Lung (tissue), 12 donors: ENCODE data around the gene AHRR. TPM values are rescaled to one million over a fixed set of nuclear protein-coding genes. Genes with fewer than 3 reads are reported as not detected.

ENCODE experiments used
- ATAC-seq: fragments of 200-7000 bp; cut with Tn5 transposase; one replicate; pipeline ENCODE4 v1.9.1; 2020; ENCODE audit warnings: moderate number of reproducible peaks; ENCODE audit not compliant: insufficient read depth, low FRiP score
- DNase-seq, 3 donors: peaks; one replicate each; pipeline ENCODE4 v3.0.0-alpha.2; 2013 to 2017
- H3K27ac ChIP-seq, 2 donors: one replicate each; pipeline ENCODE4 v1.5.1; 2013; ENCODE audit warnings: mild to moderate bottlenecking in 2 of 2, moderate library complexity in 2 of 2, control low read depth in 1 of 2, inconsistent platforms in 1 of 2, low read depth in 1 of 2, low read length in 1 of 2
- H3K27me3 ChIP-seq, 3 donors: one replicate each; pipeline ENCODE4 v1.5.1; 2013; ENCODE audit warnings: low read length in 2 of 3; ENCODE audit not compliant: control insufficient read depth in 3 of 3, insufficient read depth in 3 of 3
- H3K36me3 ChIP-seq, 4 donors: one replicate each; pipeline ENCODE4 v1.5.1; 2013; ENCODE audit warnings: low read length in 4 of 4, mild to moderate bottlenecking in 1 of 4, moderate library complexity in 1 of 4; ENCODE audit not compliant: control insufficient read depth in 4 of 4, insufficient read depth in 4 of 4
- H3K4me1 ChIP-seq, 5 donors: one replicate each; pipeline ENCODE4 v1.5.1; 2013; ENCODE audit warnings: low read length in 5 of 5, mild to moderate bottlenecking in 2 of 5, moderate library complexity in 1 of 5; ENCODE audit not compliant: control insufficient read depth in 5 of 5, insufficient read depth in 5 of 5
- H3K4me3 ChIP-seq: one replicate; pipeline ENCODE4 v1.5.1; 2013; ENCODE audit warnings: mild to moderate bottlenecking, control low read depth, moderate library complexity
- H3K9ac ChIP-seq, 2 donors: one replicate each; pipeline ENCODE4 v1.5.1; 2013; ENCODE audit warnings: low read length in 2 of 2, control low read depth in 1 of 2; ENCODE audit not compliant: insufficient read depth in 1 of 2
- H3K9me3 ChIP-seq, 4 donors: one replicate each; pipeline ENCODE4 v1.5.1; 2013; ENCODE audit warnings: low read length in 3 of 4, mild to moderate bottlenecking in 1 of 4, moderate library complexity in 1 of 4; ENCODE audit not compliant: control insufficient read depth in 4 of 4, insufficient read depth in 3 of 4
- CTCF ChIP-seq: IDR thresholded peaks from 2 replicates; pipeline ENCODE4 v1.5.1; 2012; ENCODE audit warnings: mild to moderate bottlenecking; ENCODE audit errors: control extremely low read depth, extremely low read depth
- WGBS, 2 donors: extraction: QIAGEN DNeasy Blood & Tissue Kit; methylation state at CpG; one replicate each; pipeline ENCODE4 v1.1.7; 2013; 5-methylcytosine and 5-hydroxymethylcytosine counted together
- polyA plus RNA-seq, 2 donors: library from polyadenylated mRNA; stranded (reverse); fragments of 200-250 nt; gene quantifications; one replicate each; pipeline ENCODE4 v1.2.1, GENCODE V29; 2013
- total RNA-seq, 2 donors: library from RNA; depleted of rRNA in 1 of 2; stranded (reverse); fragments of >200 nt in 1 of 2; gene quantifications; one replicate each; pipeline ENCODE4 v1.2.1, GENCODE V29; 2014 to 2021
- donor health status: control.
- donor health status: control.
- donor health status: Bipolar disorder and iron deficiency.
- donor health status: healthy.
- donor health status: DM: yes; HTN: yes; CAD: no.

AHRR gene
- total and polyA plus RNA-seq, 4 donors: 0.63 to 8.8 (median 2.8) TPM

GRCh38 chr5:448061-448765 lies 126.7 kb downstream of the AHRR start:
- Histone ChIP-seq H3K27me3 (no peaks in the 10 kb centered on the region), H3K4me1 (peaks cover 0 to 14% (median 2%) of the 10 kb centered on the region in 5 donors), H3K27ac (peak overlapping the region in 1 of 2 donors; percentile 47), H3K36me3 (peaks cover 23 to 54% (median 46%) of the 10 kb centered on the region in 4 donors), H3K9me3 (peaks cover 0 to 14% (median 5%) of the 10 kb centered on the region in 4 donors), H3K9ac (no peak overlapping the region), H3K4me3 (no peak overlapping the region)
- WGBS, 2 donors: 60 to 83% methylated on average over 17 to 21 of the region's 21 CpGs
- TF ChIP-seq CTCF: no peak
- ATAC-seq (peak; percentile 64), DNase-seq (peak in 1 of 3 donors; percentile 10)

- H3K9ac ChIP-seq: no peak overlapping the region
- H3K9me3 ChIP-seq: peaks cover 0 to 14% (median 5%) of the 10 kb centered on the region in 4 donors
- 85 to 87% methylated on average over 12 of the region's 12 CpGs for WGBS, 2 donors
- no peaks in the 10 kb centered on the region for H3K27me3 ChIP-seq
- no peak overlapping the region for H3K4me3 ChIP-seq
- H3K36me3 ChIP-seq: peaks cover 27 to 58% (median 50%) of the 10 kb centered on the region in 4 donors
- peaks cover 0 to 11% (median 2%) of the 10 kb centered on the region in 5 donors for H3K4me1 ChIP-seq
- TF ChIP-seq CTCF: no peak
- ATAC-seq (no peak), DNase-seq (no peak)
- no peak overlapping the region for H3K27ac ChIP-seq
Observed at GRCh38 chr5:448766-449090, 127.2 kb downstream of the AHRR start.

- TF ChIP-seq CTCF: no peak
- H3K27me3 ChIP-seq: no peaks in the 10 kb centered on the region
Observed at GRCh38 chr5:449151-449550, 127.6 kb downstream of the AHRR start.

More at GRCh38 chr5:449151-449550, 127.6 kb downstream of the AHRR start:
- H3K4me3 ChIP-seq: no peak overlapping the region
- no peak overlapping the region for H3K27ac ChIP-seq
- H3K36me3 ChIP-seq: peaks cover 31 to 61% (median 53%) of the 10 kb centered on the region in 4 donors
- no peak overlapping the region for H3K9ac ChIP-seq
- peaks cover 0 to 7% (median 0%) of the 10 kb centered on the region in 5 donors for H3K4me1 ChIP-seq
- peaks cover 0 to 14% (median 5%) of the 10 kb centered on the region in 4 donors for H3K9me3 ChIP-seq
- WGBS, 2 donors: 89 to 90% methylated on average over 5 of the region's 5 CpGs
- DNase-seq: no peak
- ATAC-seq: no peak
